HFF-Myc (cell line): ENCODE measurements around the gene GRIFIN.

Experiments used
- DNase-seq: peaks from one replicate; pipeline ENCODE4 v3.0.0-alpha.2; 2011; ENCODE audit warnings: low read depth; ENCODE audit errors: extremely low read depth
- H3K4me3 ChIP-seq: replicated peaks from 2 replicates; pipeline ENCODE4 v1.5.1; 2011; ENCODE audit warnings: low read depth, mild to moderate bottlenecking, control low read depth, low read length
- TF ChIP-seq, protein P1 (sequence below): IDR thresholded peaks from 2 replicates; pipeline ENCODE4 v1.5.1; 2012; ENCODE audit warnings: mild to moderate bottlenecking, low read depth, low read length, control low read depth; ENCODE audit errors: missing control alignments

GRIFIN gene

DNA sequence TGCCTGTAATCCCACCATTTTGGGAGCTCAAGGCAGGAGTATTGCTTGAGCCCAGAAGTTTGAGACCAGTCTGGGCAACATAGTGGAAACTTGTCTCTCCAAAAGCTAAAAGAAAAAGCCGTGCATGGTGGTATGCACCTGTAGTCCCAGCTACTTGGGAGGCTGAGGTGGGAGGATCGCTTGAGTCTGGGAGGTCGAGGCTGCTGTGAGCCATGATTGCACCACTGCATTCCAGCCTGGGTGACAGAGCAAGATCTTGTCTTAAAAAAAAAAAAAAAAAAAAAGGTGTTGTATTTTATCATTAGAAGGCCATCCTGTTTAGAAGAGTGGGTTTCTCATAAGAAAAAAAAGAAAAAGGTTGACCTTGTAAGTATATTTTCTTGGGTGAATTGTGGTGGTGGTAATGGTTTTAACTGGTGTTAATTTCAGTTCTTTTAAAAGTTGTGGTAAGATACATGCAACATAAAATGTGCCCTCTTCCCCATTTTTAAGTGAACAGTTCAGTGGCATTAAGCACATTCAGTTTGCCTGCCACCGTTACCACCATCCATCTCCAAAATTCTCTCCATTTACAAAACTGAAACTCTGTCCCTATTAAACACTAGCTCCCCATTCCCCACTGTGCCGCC, 34.7 kb downstream of the GRIFIN start:
- no peak overlapping the region for H3K4me3 ChIP-seq
- DNase-seq: no peak
- TF ChIP-seq, protein P1, sequence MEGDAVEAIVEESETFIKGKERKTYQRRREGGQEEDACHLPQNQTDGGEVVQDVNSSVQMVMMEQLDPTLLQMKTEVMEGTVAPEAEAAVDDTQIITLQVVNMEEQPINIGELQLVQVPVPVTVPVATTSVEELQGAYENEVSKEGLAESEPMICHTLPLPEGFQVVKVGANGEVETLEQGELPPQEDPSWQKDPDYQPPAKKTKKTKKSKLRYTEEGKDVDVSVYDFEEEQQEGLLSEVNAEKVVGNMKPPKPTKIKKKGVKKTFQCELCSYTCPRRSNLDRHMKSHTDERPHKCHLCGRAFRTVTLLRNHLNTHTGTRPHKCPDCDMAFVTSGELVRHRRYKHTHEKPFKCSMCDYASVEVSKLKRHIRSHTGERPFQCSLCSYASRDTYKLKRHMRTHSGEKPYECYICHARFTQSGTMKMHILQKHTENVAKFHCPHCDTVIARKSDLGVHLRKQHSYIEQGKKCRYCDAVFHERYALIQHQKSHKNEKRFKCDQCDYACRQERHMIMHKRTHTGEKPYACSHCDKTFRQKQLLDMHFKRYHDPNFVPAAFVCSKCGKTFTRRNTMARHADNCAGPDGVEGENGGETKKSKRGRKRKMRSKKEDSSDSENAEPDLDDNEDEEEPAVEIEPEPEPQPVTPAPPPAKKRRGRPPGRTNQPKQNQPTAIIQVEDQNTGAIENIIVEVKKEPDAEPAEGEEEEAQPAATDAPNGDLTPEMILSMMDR: no peak

DNA sequence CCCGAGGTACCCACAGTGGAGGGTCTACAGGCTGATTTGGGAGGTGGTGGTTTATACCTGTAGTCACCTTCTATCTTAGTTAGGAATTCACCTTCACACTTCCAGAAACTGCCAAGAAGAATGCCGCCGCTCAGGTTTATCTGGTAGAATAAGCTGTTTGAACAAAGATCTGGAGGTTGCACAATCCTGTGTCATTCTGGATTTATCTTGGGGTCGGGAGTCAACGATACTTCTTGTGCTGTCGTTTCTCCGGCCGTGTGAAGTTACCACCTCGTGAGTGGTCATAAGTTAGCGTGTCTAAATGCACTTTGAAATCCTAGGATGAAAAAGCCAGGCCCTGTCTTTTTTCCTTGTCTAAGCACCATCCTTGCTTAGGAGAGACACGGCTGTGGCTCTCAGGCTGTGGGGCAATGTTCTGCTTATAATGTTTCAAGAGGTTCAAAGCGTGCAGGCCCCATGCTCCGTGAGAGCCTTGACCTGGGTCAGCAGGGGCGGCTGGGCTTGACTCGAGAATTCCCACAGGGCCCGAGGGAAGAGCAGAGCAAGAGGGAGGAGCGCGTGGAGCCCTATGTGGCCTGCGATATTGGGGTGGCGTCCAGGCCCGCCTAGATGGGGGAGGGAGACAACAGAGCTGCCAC, 35.5 kb downstream of the GRIFIN start:
- DNase-seq: no peak
- TF ChIP-seq, protein P1: no peak
- H3K4me3 ChIP-seq: no peak overlapping the region

DNA sequence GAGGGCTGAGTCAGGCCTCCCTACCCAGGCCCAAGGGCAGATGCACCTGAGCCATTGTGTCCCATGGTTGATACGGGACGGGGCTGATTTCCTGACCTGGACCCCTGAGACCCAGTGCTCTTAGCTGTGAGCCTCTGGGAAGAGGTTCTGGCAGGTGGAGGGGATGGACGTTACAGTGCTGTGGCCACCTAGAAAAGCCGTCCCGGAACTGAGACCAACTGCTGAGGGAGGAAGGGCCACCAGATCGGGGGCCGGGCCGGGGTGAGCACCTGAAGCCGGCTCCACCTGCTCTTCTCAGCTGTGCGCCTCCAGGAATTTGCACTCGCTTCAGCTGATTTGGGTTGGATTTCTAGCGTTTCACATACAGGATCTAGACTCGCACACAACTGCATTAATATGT, 37.4 kb downstream of the GRIFIN start:
- no peak overlapping the region for H3K4me3 ChIP-seq
- no peak for DNase-seq
- TF ChIP-seq, protein P1: no peak

DNA sequence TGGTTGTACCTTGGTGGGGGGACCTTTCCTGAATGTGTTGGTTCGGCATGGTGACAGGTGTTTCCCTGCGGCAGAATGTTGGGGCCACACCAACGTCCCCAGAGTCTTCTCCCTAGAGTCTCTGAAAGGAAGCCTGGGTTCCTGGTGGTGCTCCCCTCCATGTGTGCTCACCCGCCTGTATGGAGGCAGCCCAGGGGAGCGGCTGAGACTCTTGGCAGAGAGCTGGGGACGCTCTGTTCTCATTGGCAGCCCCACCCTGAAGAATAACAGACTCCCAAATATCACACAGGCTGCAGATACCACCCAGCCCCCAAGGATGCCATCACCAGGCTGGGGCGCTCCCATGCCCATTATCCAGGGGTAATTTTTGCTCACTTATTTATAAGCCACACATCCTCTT, 38.0 kb downstream of the GRIFIN start:
- H3K4me3 ChIP-seq: no peak overlapping the region
- TF ChIP-seq, protein P1: no peak
- DNase-seq: no peak

DNA sequence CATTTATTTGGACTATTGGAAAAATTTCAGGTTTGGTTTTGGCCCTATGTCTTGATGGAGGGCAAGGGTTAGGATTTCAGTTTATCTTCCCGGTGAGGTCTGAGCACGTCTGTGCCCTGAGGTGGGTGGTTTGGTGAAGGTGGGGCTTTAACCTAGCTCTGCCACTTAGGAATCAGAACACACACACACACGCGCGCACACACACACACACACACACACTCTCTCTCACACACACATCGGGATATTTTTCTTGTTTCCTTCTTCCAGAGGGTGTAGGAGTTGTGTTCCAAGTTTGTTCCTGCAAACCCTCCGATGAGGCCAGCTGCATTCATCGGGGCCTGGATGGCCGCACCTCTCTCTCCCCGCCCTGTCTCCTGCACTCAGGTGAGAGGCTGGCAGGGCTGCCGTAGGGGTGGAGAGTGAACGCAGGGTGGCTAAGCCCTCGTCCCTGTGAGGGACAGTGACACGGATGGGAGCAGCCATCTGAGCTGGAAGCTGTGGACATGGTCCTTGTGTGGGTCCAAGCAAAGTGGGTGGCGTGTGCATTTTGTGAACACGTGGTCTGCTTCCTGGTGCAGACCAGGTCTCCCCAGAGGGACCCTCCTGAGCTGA, 38.6 kb downstream of the GRIFIN start:
- TF ChIP-seq, protein P1: no peak
- no peak for DNase-seq
- no peak overlapping the region for H3K4me3 ChIP-seq

DNA sequence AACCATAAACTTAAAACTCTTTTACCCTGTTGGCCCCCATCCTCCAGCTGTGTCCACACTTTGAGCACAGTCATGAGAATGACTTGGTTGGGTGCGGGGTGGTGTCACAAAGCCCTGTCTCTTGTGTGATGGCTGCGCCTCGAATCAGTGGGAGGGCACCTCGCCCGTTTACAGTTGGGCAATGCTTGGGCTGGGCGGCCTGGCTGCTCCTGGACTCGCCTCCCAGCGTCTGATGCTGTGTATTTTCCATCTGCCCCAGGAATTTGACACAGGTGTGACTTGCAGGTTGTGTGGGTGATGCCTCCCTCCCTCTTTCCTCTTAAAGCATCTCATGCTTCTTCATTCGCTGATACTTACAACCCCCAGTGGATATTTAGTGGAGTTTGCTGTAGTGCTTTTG, 39.1 kb downstream of the GRIFIN start:
- no peak for DNase-seq
- H3K4me3 ChIP-seq: no peak overlapping the region
- TF ChIP-seq, protein P1: no peak
